GM23248 (cell line): ENCODE measurements around the gene SAMD14. TPM values are rescaled to one million over a fixed set of nuclear protein-coding genes. Genes with fewer than 3 reads are reported as not detected.

ENCODE experiments used
- DNase-seq: peaks from one replicate; pipeline ENCODE4 v3.0.0-alpha.2; 2015
- H2AFZ ChIP-seq: fragments of 200-600 bp; sonication (generic); 2 replicates; pipeline ENCODE4 v1.6.1; 2016; ENCODE audit warnings: antibody characterized with exemption
- H3F3A ChIP-seq: fragments of 200-600 bp; sonication (generic); 2 replicates; pipeline ENCODE4 v1.6.1; 2016; ENCODE audit warnings: mild to moderate bottlenecking, antibody characterized with exemption, mixed run types; ENCODE audit not compliant: insufficient read depth
- H3K27ac ChIP-seq: fragments of 200-600 bp; sonication (generic); 2 replicates; pipeline ENCODE4 v1.5.1; 2016; ENCODE audit warnings: mild to moderate bottlenecking
- H3K27me3 ChIP-seq: fragments of 200-600 bp; sonication (generic); replicated peaks from 2 replicates; pipeline ENCODE4 v1.6.1; 2016; ENCODE audit warnings: mild to moderate bottlenecking; ENCODE audit not compliant: insufficient read depth
- H3K36me3 ChIP-seq: fragments of 200-600 bp; sonication (generic); 2 replicates; pipeline ENCODE4 v1.6.1; 2016; ENCODE audit warnings: low read depth, mild to moderate bottlenecking
- H3K4me1 ChIP-seq: fragments of 200-600 bp; sonication (generic); 2 replicates; pipeline ENCODE4 v1.6.1; 2016; ENCODE audit warnings: mild to moderate bottlenecking; ENCODE audit not compliant: insufficient read depth
- H3K4me2 ChIP-seq: fragments of 200-600 bp; sonication (generic); one replicate; pipeline ENCODE4 v1.6.1; 2016; ENCODE audit warnings: mild to moderate bottlenecking; ENCODE audit not compliant: unreplicated experiment
- H3K4me3 ChIP-seq: fragments of 200-600 bp; sonication (generic); 2 replicates; pipeline ENCODE4 v1.5.1; 2016; ENCODE audit warnings: mild to moderate bottlenecking
- H3K79me2 ChIP-seq: fragments of 200-600 bp; sonication (generic); 2 replicates; pipeline ENCODE4 v1.6.1; 2016; ENCODE audit warnings: mild to moderate bottlenecking; ENCODE audit not compliant: insufficient read depth
- H3K9ac ChIP-seq: fragments of 200-600 bp; sonication (generic); 2 replicates; pipeline ENCODE4 v1.6.1; 2016; ENCODE audit warnings: mild to moderate bottlenecking
- H3K9me2 ChIP-seq: fragments of 200-600 bp; sonication (generic); 2 replicates; pipeline ENCODE4 v1.6.1; 2016; ENCODE audit warnings: mixed run types, mild to moderate bottlenecking, moderate library complexity; ENCODE audit not compliant: insufficient read depth
- H3K9me3 ChIP-seq: fragments of 200-600 bp; sonication (generic); one replicate; pipeline ENCODE4 v1.6.1; 2017; ENCODE audit warnings: low read depth
- H4K20me1 ChIP-seq: fragments of 200-600 bp; sonication (generic); 2 replicates; pipeline ENCODE4 v1.6.0; 2016; ENCODE audit not compliant: insufficient read depth
- EZH2 ChIP-seq: fragments of 200-600 bp; sonication (generic); IDR thresholded peaks from 2 replicates; pipeline ENCODE4 v1.6.1; 2018; ENCODE audit warnings: antibody characterized with exemption, mild to moderate bottlenecking; ENCODE audit not compliant: insufficient read depth, poor library complexity, severe bottlenecking
- EZH2phosphoT487 ChIP-seq: fragments of 200-600 bp; sonication (generic); IDR thresholded peaks from 2 replicates; pipeline ENCODE4 v1.6.1; 2018; ENCODE audit warnings: antibody characterized with exemption, moderate library complexity, mild to moderate bottlenecking, low read depth; ENCODE audit not compliant: insufficient read depth
- WGBS, 2 experiments: methylation state at CpG; one replicate each; pipeline ENCODE4 v1.1.6; 2015 to 2017; ENCODE audit warnings: low lambda C conversion rate in 2 of 2, low coverage in 1 of 2; ENCODE audit errors: missing lambda C conversion rate in 2 of 2; 5-methylcytosine and 5-hydroxymethylcytosine counted together
- in situ Hi-C: fragments of 300-500 bp; cut with MboI; formaldehyde crosslinking; loops from 2 replicates; pipeline ENCODE4 v1.15.0; 2020
- polyA plus RNA-seq: library from polyadenylated mRNA; unstranded; fragments of >200 nt; fragmentation: Nextera tagmentation; extraction: Ambion mirVana; gene quantifications from 2 replicates; pipeline ENCODE4 v1.2.1, GENCODE V29; 2016
- total RNA-seq: library from RNA; depleted of rRNA; stranded (reverse); fragments of >200 nt; shearing (Covaris generic); gene quantifications from 2 replicates; pipeline ENCODE4 v1.2.3, GENCODE V29; 2014

SAMD14 gene
- total and polyA plus RNA-seq, 2 experiments from 2014 or later = 1.3 to 3.0 TPM

GRCh38 chr17:50137042-50137441 lies 7.1 kb upstream of the SAMD14 start:
- in situ Hi-C loops = no loop called here
- H3K79me2 ChIP-seq = peaks cover 18% of the 10 kb centered on the region; the same call in 1 of the 2 replicates
- no peak overlapping the region for H2AFZ ChIP-seq
- no peaks in the 10 kb centered on the region for H4K20me1 ChIP-seq
- H3K9me2 ChIP-seq = no peaks in the 10 kb centered on the region
- H3K4me3 ChIP-seq = no peak overlapping the region
- peaks cover 30% of the 10 kb centered on the region; the same call in 1 of the 2 replicates for H3F3A ChIP-seq
- peaks cover 22% of the 10 kb centered on the region for H3K4me1 ChIP-seq
- no peak for DNase-seq
- WGBS, 2 experiments = 79 to 84% methylated on average over 4 of the region's 4 CpGs
- no peaks in the 10 kb centered on the region for H3K27me3 ChIP-seq
- TF ChIP-seq EZH2phosphoT487 (no peak), EZH2 (no peak)
- no peak overlapping the region for H3K4me2 ChIP-seq
- no peak overlapping the region for H3K9ac ChIP-seq
- H3K36me3 ChIP-seq = peaks cover 28% of the 10 kb centered on the region
- no peaks in the 10 kb centered on the region for H3K9me3 ChIP-seq
- H3K27ac ChIP-seq = no peak overlapping the region

- Histone ChIP-seq H3K27ac (no peak overlapping the region), H3K27me3 (no peaks in the 10 kb centered on the region)
- TF ChIP-seq EZH2phosphoT487 (no peak), EZH2 (no peak)
These were observed 6.2 kb upstream of the SAMD14 start for GRCh38 chr17:50136096-50136687.

GRCh38 chr17:50135316-50136095 lies 5.5 kb upstream of the SAMD14 start:
- Histone ChIP-seq H4K20me1 (no peaks in the 10 kb centered on the region), H3K9me3 (no peaks in the 10 kb centered on the region), H3K27ac (no peak overlapping the region), H3K9ac (no peak overlapping the region), H3K79me2 (peaks cover 12% of the 10 kb centered on the region; the same call in 1 of the 2 replicates), H3K4me3 (no peak overlapping the region), H2AFZ (no peak overlapping the region), H3K4me2 (no peak overlapping the region), H3K9me2 (no peaks in the 10 kb centered on the region), H3K4me1 (peaks cover 22% of the 10 kb centered on the region), H3K36me3 (peaks cover 24% of the 10 kb centered on the region), H3F3A (peaks cover 34% of the 10 kb centered on the region; the same call in 1 of the 2 replicates), H3K27me3 (no peaks in the 10 kb centered on the region)
- 94 to 96% methylated on average over 13 to 16 of the region's 16 CpGs for WGBS, 2 experiments
- in situ Hi-C loops = no loop called here
- no peak for DNase-seq
- TF ChIP-seq EZH2 (no peak), EZH2phosphoT487 (no peak)

More at GRCh38 chr17:50136096-50136687, 6.2 kb upstream of the SAMD14 start:
- WGBS, 2 experiments = 90 to 93% methylated on average over 11 of the region's 11 CpGs
- H2AFZ ChIP-seq = no peak overlapping the region
- no peaks in the 10 kb centered on the region for H3K9me2 ChIP-seq
- H4K20me1 ChIP-seq = no peaks in the 10 kb centered on the region
- H3K4me2 ChIP-seq = no peak overlapping the region
- H3K4me1 ChIP-seq = peaks cover 22% of the 10 kb centered on the region
- no peak overlapping the region for H3K4me3 ChIP-seq
- no peaks in the 10 kb centered on the region for H3K9me3 ChIP-seq
- H3K36me3 ChIP-seq = peaks cover 28% of the 10 kb centered on the region
- no peak overlapping the region for H3K9ac ChIP-seq
- peaks cover 12% of the 10 kb centered on the region; the same call in 1 of the 2 replicates for H3K79me2 ChIP-seq
- peaks cover 34% of the 10 kb centered on the region; the same call in 1 of the 2 replicates for H3F3A ChIP-seq
- in situ Hi-C loops = no loop called here
- no peak for DNase-seq

GRCh38 chr17:50134206-50135110 lies 4.5 kb upstream of the SAMD14 start:
- 0 out of 2 replicates have a peak overlapping the region, but pooled peaks have one; percentile 36 for H3K9ac ChIP-seq
- H2AFZ ChIP-seq = no peak overlapping the region
- H3K9me3 ChIP-seq = no peaks in the 10 kb centered on the region
- no peak overlapping the region for H3K4me2 ChIP-seq
- H3K4me1 ChIP-seq = peaks cover 22% of the 10 kb centered on the region
- DNase-seq = peak; percentile 69
- H3K4me3 ChIP-seq = no peak overlapping the region
- H3K27ac ChIP-seq = peak overlapping the region; percentile 44
- no peak for TF ChIP-seq EZH2phosphoT487
- TF ChIP-seq EZH2 = no peak
- H3K79me2 ChIP-seq = peaks cover 10% of the 10 kb centered on the region; the same call in 1 of the 2 replicates
- peaks cover 34% of the 10 kb centered on the region; the same call in 1 of the 2 replicates for H3F3A ChIP-seq
- no peaks in the 10 kb centered on the region for H3K9me2 ChIP-seq
- 55 to 61% methylated on average over 13 to 16 of the region's 16 CpGs for WGBS, 2 experiments
- no peaks in the 10 kb centered on the region for H4K20me1 ChIP-seq
- in situ Hi-C loops = no loop called here
- no peaks in the 10 kb centered on the region for H3K27me3 ChIP-seq
- peaks cover 15% of the 10 kb centered on the region for H3K36me3 ChIP-seq
